Measurements from ENCODE around the gene HFE. TPM values are rescaled to one million over a fixed set of nuclear protein-coding genes. Genes with fewer than 3 reads are reported as not detected.

HFE gene
- polyA plus RNA-seq, 1 donor from 2014 or later, result not detected

GRCh38 chr6:26071135-26071534 is 16.1 kb upstream of the HFE start:
- H3K4me2 ChIP-seq (ENCODE audit: low read length), result no peak overlapping the region
- no peak overlapping the region for H2AFZ ChIP-seq (ENCODE audit: low read depth, low read length)

GRCh38 chr6:26075063-26075717 is 12.0 kb upstream of the HFE start:
- Histone ChIP-seq H3K27ac (ENCODE audit: low read length) (no peak overlapping the region), H3F3A (ENCODE audit: insufficient read depth, low read length, poor library complexity, severe bottlenecking) (no peaks in the 10 kb centered on the region), H3K9me3 (ENCODE audit: low read length) (no peaks in the 10 kb centered on the region), H3K4me2 (ENCODE audit: low read length) (no peak overlapping the region), H3K79me2 (replicated peaks; ENCODE audit: insufficient read depth, low read length) (no peaks in the 10 kb centered on the region), H3K4me3 (ENCODE audit: low read length) (no peak overlapping the region), H4K20me1 (ENCODE audit: insufficient read depth) (no peaks in the 10 kb centered on the region), H3K9me2 (ENCODE audit: insufficient read depth, low read length) (no peaks in the 10 kb centered on the region), H3K36me3 (ENCODE audit: insufficient read depth, low read length) (no peaks in the 10 kb centered on the region), H3K9ac (ENCODE audit: low read length) (no peak overlapping the region), H2AFZ (ENCODE audit: low read depth, low read length) (no peak overlapping the region), H3K27me3 (ENCODE audit: insufficient read depth, low read depth, low read length) (no peaks in the 10 kb centered on the region)
- TF ChIP-seq RAD21 (conservative IDR thresholded peaks at IDR 0.05) (no peak), TAF1 (IDR thresholded peaks at IDR 0.05; ENCODE audit: low read depth) (no peak), EP300 (conservative IDR thresholded peaks at IDR 0.05; ENCODE audit: poor library complexity, severe bottlenecking) (no peak), MXI1 (conservative IDR thresholded peaks at IDR 0.05; ENCODE audit: poor library complexity, severe bottlenecking) (no peak), POLR2AphosphoS5 (IDR thresholded peaks at IDR 0.05) (no peak), EZH2 (IDR thresholded peaks at IDR 0.05; ENCODE audit: borderline replicate concordance, insufficient read depth, low read length, poor library complexity, severe bottlenecking) (no peak), CTCF (IDR thresholded peaks at IDR 0.05; ENCODE audit: poor library complexity, severe bottlenecking) (no peak), SMC3 (conservative IDR thresholded peaks at IDR 0.05; ENCODE audit: poor library complexity) (no peak)

More at GRCh38 chr6:26071135-26071534, 16.1 kb upstream of the HFE start:
- Histone ChIP-seq H3K27ac (ENCODE audit: low read length) (no peak overlapping the region), H3K4me3 (ENCODE audit: low read length) (no peak overlapping the region), H4K20me1 (ENCODE audit: insufficient read depth) (no peaks in the 10 kb centered on the region), H3K9me2 (ENCODE audit: insufficient read depth, low read length) (no peaks in the 10 kb centered on the region), H3K27me3 (ENCODE audit: insufficient read depth, low read depth, low read length) (no peaks in the 10 kb centered on the region), H3K9ac (ENCODE audit: low read length) (no peak overlapping the region), H3K36me3 (ENCODE audit: insufficient read depth, low read length) (no peaks in the 10 kb centered on the region), H3K79me2 (replicated peaks; ENCODE audit: insufficient read depth, low read length) (no peaks in the 10 kb centered on the region), H3K9me3 (ENCODE audit: low read length) (no peaks in the 10 kb centered on the region), H3F3A (ENCODE audit: insufficient read depth, low read length, poor library complexity, severe bottlenecking) (no peaks in the 10 kb centered on the region)
- TF ChIP-seq SMC3 (conservative IDR thresholded peaks at IDR 0.05; ENCODE audit: poor library complexity) (no peak), POLR2AphosphoS5 (IDR thresholded peaks at IDR 0.05) (no peak), EZH2 (IDR thresholded peaks at IDR 0.05; ENCODE audit: borderline replicate concordance, insufficient read depth, low read length, poor library complexity, severe bottlenecking) (no peak), TAF1 (IDR thresholded peaks at IDR 0.05; ENCODE audit: low read depth) (no peak), REST (IDR thresholded peaks at IDR 0.05; ENCODE audit: borderline replicate concordance) (no peak), MXI1 (conservative IDR thresholded peaks at IDR 0.05; ENCODE audit: poor library complexity, severe bottlenecking) (no peak), RAD21 (conservative IDR thresholded peaks at IDR 0.05) (no peak), EP300 (conservative IDR thresholded peaks at IDR 0.05; ENCODE audit: poor library complexity, severe bottlenecking) (no peak), CTCF (IDR thresholded peaks at IDR 0.05; ENCODE audit: poor library complexity, severe bottlenecking) (no peak)
